B cell (primary cell): Measurements from ENCODE around the gene ZACN. TPM values are rescaled to one million over a fixed set of nuclear protein-coding genes. Genes with fewer than 3 reads are reported as not detected.

Experiments
- ATAC-seq: fragments of 200-7000 bp; cut with Tn5 transposase; one replicate; pipeline ENCODE4 v1.10.0; 2021; ENCODE audit warnings: low read depth, mild to moderate bottlenecking, moderate number of reproducible peaks, moderate library complexity
- CTCF ChIA-PET: fragments of 350-600 bp; sonication (Branson Sonifier 250); formaldehyde crosslinking; loops from one replicate; lab custom pipeline; 2021; ENCODE audit warnings: antibody characterized with exemption, inconsistent platforms; lab: Charles Lee
- POLR2A ChIA-PET: fragments of 350-600 bp; sonication (Branson Sonifier 250); formaldehyde crosslinking; loops from one replicate; lab custom pipeline; 2021; ENCODE audit warnings: antibody characterized with exemption; lab: Charles Lee
- DNase-seq: peaks from one replicate; pipeline ENCODE4 v3.0.0; 2013
- H2AFZ ChIP-seq: 2 replicates; pipeline ENCODE4 v1.6.1; 2012; ENCODE audit warnings: mild to moderate bottlenecking, low read depth, low read length; ENCODE audit not compliant: insufficient read depth, poor library complexity, severe bottlenecking
- H3K27ac ChIP-seq, 2 donors: 1 replicate in 1 of 2; 2 replicates in 1 of 2; pipeline ENCODE4 v1.5.1; 2012 to 2013; ENCODE audit warnings: low read length in 2 of 2, mild to moderate bottlenecking in 2 of 2, moderate library complexity in 1 of 2
- H3K27me3 ChIP-seq, 4 experiments: fragments of 200-600 bp in 1 of 4; sonication (generic) in 1 of 4; replicated peaks in 1 of 4; 1 replicate in 2 of 4; 2 replicates in 2 of 4; pipeline versions ENCODE4 v1.6.1 to v1.7.0; 2013 to 2016; ENCODE audit warnings: low read length in 3 of 4, mild to moderate bottlenecking in 2 of 4, mixed read lengths in 1 of 4, moderate library complexity in 1 of 4; ENCODE audit not compliant: insufficient read depth in 4 of 4, control insufficient read depth in 3 of 4; ENCODE audit errors: control extremely low read depth in 1 of 4
- H3K36me3 ChIP-seq, 2 experiments: replicated peaks in 1 of 2; 1 replicate in 1 of 2; 2 replicates in 1 of 2; pipeline versions ENCODE4 v1.6.1 to v1.7.1; 2013; ENCODE audit warnings: low read length in 1 of 2; ENCODE audit not compliant: insufficient read depth in 2 of 2, control insufficient read depth in 1 of 2; ENCODE audit errors: control extremely low read depth in 1 of 2, extremely low read depth in 1 of 2
- H3K4me1 ChIP-seq, 2 donors: fragments of 200-600 bp in 1 of 2; sonication (generic) in 1 of 2; 1 replicate in 1 of 2; 2 replicates in 1 of 2; pipeline versions ENCODE4 v1.5.1 to v1.6.1; 2013 to 2017; ENCODE audit warnings: low read length in 2 of 2; ENCODE audit not compliant: control insufficient read depth in 2 of 2, insufficient read depth in 2 of 2
- H3K4me2 ChIP-seq: replicated peaks from 2 replicates; pipeline ENCODE3; 2012; ENCODE audit warnings: mild to moderate bottlenecking, low read depth, low read length; ENCODE audit not compliant: poor library complexity, severe bottlenecking
- H3K4me3 ChIP-seq, 5 experiments: fragments of 200-600 bp in 1 of 5; sonication (generic) in 1 of 5; 1 replicate in 3 of 5; 2 replicates in 2 of 5; pipeline versions ENCODE4 v1.5.1 to v1.7.0; 2011 to 2016; ENCODE audit warnings: low read length in 4 of 5, mild to moderate bottlenecking in 4 of 5, low read depth in 2 of 5, control low read depth in 1 of 5, moderate library complexity in 1 of 5; ENCODE audit not compliant: insufficient read depth in 1 of 5; ENCODE audit errors: control extremely low read depth in 1 of 5, extremely low read depth in 1 of 5
- H3K79me2 ChIP-seq: fragments of 200-600 bp; sonication (generic); one replicate; pipeline ENCODE4 v1.6.0; 2016; ENCODE audit warnings: low read length; ENCODE audit not compliant: control insufficient read depth, insufficient read depth
- H3K9ac ChIP-seq: fragments of 200-600 bp; sonication (generic); 2 replicates; pipeline ENCODE4 v1.6.1; 2017; ENCODE audit warnings: mild to moderate bottlenecking, low read length, moderate library complexity
- H3K9me3 ChIP-seq, 3 donors: one replicate each; pipeline versions ENCODE4 v1.6.1 to v1.7.1; 2013; ENCODE audit warnings: low read length in 2 of 3; ENCODE audit not compliant: control insufficient read depth in 2 of 3, insufficient read depth in 1 of 3; ENCODE audit errors: control extremely low read depth in 1 of 3
- H4K20me1 ChIP-seq: 2 replicates; pipeline ENCODE4 v1.6.0; 2012; ENCODE audit warnings: mild to moderate bottlenecking, low read length; ENCODE audit not compliant: insufficient read depth, control insufficient read depth, poor library complexity, severe bottlenecking
- H3K27ac Mint-ChIP-seq: one replicate; pipeline ENCODE4 v1.8.0; 2021; ENCODE audit warnings: mixed read lengths
- H3K27me3 Mint-ChIP-seq: one replicate; pipeline ENCODE4 v1.8.0; 2021; ENCODE audit warnings: mixed read lengths
- H3K4me1 Mint-ChIP-seq: one replicate; pipeline ENCODE4 v1.8.0; 2021; ENCODE audit warnings: mixed read lengths
- H3K4me3 Mint-ChIP-seq: one replicate; pipeline ENCODE4 v1.8.0; 2021; ENCODE audit warnings: mixed read lengths
- H3K9me3 Mint-ChIP-seq: one replicate; pipeline ENCODE4 v1.8.0; 2022; ENCODE audit warnings: mixed read lengths; ENCODE audit not compliant: insufficient read depth
- CTCF ChIP-seq: fragments of 200-600 bp; IDR thresholded peaks from one replicate; pipeline ENCODE4 v1.8.0; 2022; ENCODE audit warnings: antibody characterized with exemption, mild to moderate bottlenecking
- EZH2 ChIP-seq: IDR thresholded peaks from 2 replicates; pipeline ENCODE4 v1.6.1; 2012; ENCODE audit warnings: borderline replicate concordance, low read depth, mild to moderate bottlenecking, moderate library complexity, low read length; ENCODE audit not compliant: insufficient read depth, poor library complexity, severe bottlenecking
- WGBS: methylation state at CpG from one replicate; pipeline ENCODE4 v1.1.5; 2013; ENCODE audit warnings: missing lambda C conversion rate; ENCODE audit not compliant: insufficient coverage; 5-methylcytosine and 5-hydroxymethylcytosine counted together
- intact Hi-C: fragments of 100-400 bp; cut with micrococcal nuclease; formaldehyde crosslinking; loops from one replicate; pipeline ENCODE4 v1.10.0; 2022
- polyA plus RNA-seq: library from polyadenylated mRNA; depleted of rRNA; stranded (reverse); fragments of >200 nt; gene quantifications from 2 replicates; pipeline ENCODE4 v1.2.3, GENCODE V29; 2012
- total RNA-seq, 2 donors: library from RNA; stranded (reverse); fragments of 120-200 nt in 1 of 2; gene quantifications; 1 replicate in 1 of 2; 2 replicates in 1 of 2; pipeline versions ENCODE4 v1.2.3 to v1.2.4, GENCODE V29; 2013 to 2022

ZACN gene
- total and polyA plus RNA-seq, 2 donors (not counting 1 experiment from before 2014, with no cell fraction given) = 0.37 to 0.45 TPM

GRCh38 chr17:76049239-76049638 lies 29.7 kb upstream of the ZACN start:
- Histone ChIP-seq H3K79me2 (peaks cover 7% of the 10 kb centered on the region), H2AFZ (no peak overlapping the region), H3K4me3 (no peak overlapping the region), H3K27me3 (no peaks in the 10 kb centered on the region), H3K36me3 (peaks cover 23 to 88% of the 10 kb centered on the region in 2 experiments), H4K20me1 (peaks cover 14% of the 10 kb centered on the region), H3K9ac (no peak overlapping the region), H3K4me2 (no peak overlapping the region), H3K4me1 (no peaks in the 10 kb centered on the region), H3K9me3 (no peaks in the 10 kb centered on the region), H3K27ac (no peak overlapping the region)
- Mint-ChIP-seq H3K9me3 (no peaks in the 10 kb centered on the region), H3K27me3 (no peaks in the 10 kb centered on the region), H3K27ac (no peak overlapping the region), H3K4me3 (no peak overlapping the region), H3K4me1 (peaks cover 6% of the 10 kb centered on the region)
- ChIA-PET CTCF (interaction anchor here (0.9 kb wide), 1 partner anchor 35 kb away, joined by 3 read pairs; no protein-coding TSS in a partner anchor), POLR2A (no interaction called here)
- intact Hi-C loops = no loop called here
- TF ChIP-seq CTCF (no peak), EZH2 (no peak)
- no peak for ATAC-seq
- 91% methylated on average over 2 of the region's 3 CpGs for WGBS
- no peak for DNase-seq

GRCh38 chr17:76049836-76050537 lies 29.0 kb upstream of the ZACN start:
- intact Hi-C loops = no loop called here
- no peak overlapping the region for H3K4me3 ChIP-seq
- POLR2A ChIA-PET = no interaction called here
- ATAC-seq (no peak), DNase-seq (no peak)
- H3K4me1 Mint-ChIP-seq = peaks cover 6% of the 10 kb centered on the region
- H3K27me3 ChIP-seq = no peaks in the 10 kb centered on the region
- H3K4me1 ChIP-seq = no peaks in the 10 kb centered on the region
- H3K9ac ChIP-seq = no peak overlapping the region
- peaks cover 14% of the 10 kb centered on the region for H4K20me1 ChIP-seq
- H3K4me3 Mint-ChIP-seq = no peak overlapping the region
- H3K9me3 ChIP-seq = no peaks in the 10 kb centered on the region
- H3K36me3 ChIP-seq = peaks cover 20 to 81% of the 10 kb centered on the region in 2 experiments
- TF ChIP-seq CTCF = no peak
- no peak for TF ChIP-seq EZH2
- no peak overlapping the region for H3K4me2 ChIP-seq
- H3K27ac ChIP-seq = no peak overlapping the region
- H3K9me3 Mint-ChIP-seq = no peaks in the 10 kb centered on the region
- WGBS = 97% methylated on average over 15 of the region's 15 CpGs
- H3K27me3 Mint-ChIP-seq = no peaks in the 10 kb centered on the region
- no peak overlapping the region for H3K27ac Mint-ChIP-seq
- peaks cover 7% of the 10 kb centered on the region for H3K79me2 ChIP-seq
- CTCF ChIA-PET = interaction anchor here (0.5 kb wide), 1 partner anchor 46 kb away, joined by 3 read pairs; no protein-coding TSS in a partner anchor
- no peak overlapping the region for H2AFZ ChIP-seq
